SH-SY5Y (cell line): ENCODE results near the gene FASTKD1.

Experiments used
- GATA2 ChIP-seq: IDR thresholded peaks from 2 replicates; pipeline ENCODE4 v1.6.1; 2011; ENCODE audit warnings: mild to moderate bottlenecking, low read depth, low read length
- GATA3 ChIP-seq: IDR thresholded peaks from 2 replicates; pipeline ENCODE4 v1.6.1; 2011; ENCODE audit warnings: low read depth, mild to moderate bottlenecking, low read length, moderate library complexity

GRCh38 chr2:169513094-169513493 is 60.6 kb downstream of the FASTKD1 start:
- TF ChIP-seq GATA2: no peak
- TF ChIP-seq GATA3: no peak
